Measurements from ENCODE around the gene HIVEP1. TPM values are rescaled to one million over a fixed set of nuclear protein-coding genes. Genes with fewer than 3 reads are reported as not detected.

HIVEP1 gene
- total RNA-seq: 23.0 and 27.8 TPM in 2 replicates
- long read RNA-seq, partial matches to known transcripts: 4 of 16 reads
- long read RNA-seq, other reads (novel, unspliced or antisense): 8 of 16 reads

DNA sequence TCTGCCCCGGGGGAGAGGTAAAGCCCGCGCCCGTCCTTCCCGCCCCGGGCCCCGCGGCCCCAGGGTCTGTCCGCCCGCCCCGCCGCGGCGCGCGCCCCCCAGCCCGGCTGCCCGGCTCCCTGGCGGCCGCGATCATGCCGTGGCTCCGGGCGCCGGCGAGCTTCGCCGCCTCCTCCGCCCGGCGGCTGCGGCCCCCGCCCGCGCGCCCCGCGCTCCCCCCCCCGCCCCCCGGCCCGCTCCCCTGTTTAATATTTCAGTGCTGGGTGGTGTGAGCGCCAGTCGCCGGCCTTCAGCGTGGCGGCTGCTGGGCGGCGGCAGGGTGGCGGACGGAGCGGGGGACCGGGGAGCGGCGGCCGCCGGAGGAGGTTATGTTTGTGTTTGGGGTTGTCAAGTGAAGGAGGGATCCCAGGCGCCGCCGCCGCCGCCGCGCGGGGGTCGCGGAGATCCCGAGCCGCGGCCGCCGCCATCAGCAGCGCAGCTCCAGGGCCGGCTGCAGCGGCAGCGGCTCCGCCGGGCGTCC, at the start of gene HIVEP1:
TSS of gene HIVEP1 (plus strand) at position 275 of the 520 bp plus-strand sequence. CDS start 3,317 bp downstream, outside the sequence.
- TF ChIP-seq, protein P1, sequence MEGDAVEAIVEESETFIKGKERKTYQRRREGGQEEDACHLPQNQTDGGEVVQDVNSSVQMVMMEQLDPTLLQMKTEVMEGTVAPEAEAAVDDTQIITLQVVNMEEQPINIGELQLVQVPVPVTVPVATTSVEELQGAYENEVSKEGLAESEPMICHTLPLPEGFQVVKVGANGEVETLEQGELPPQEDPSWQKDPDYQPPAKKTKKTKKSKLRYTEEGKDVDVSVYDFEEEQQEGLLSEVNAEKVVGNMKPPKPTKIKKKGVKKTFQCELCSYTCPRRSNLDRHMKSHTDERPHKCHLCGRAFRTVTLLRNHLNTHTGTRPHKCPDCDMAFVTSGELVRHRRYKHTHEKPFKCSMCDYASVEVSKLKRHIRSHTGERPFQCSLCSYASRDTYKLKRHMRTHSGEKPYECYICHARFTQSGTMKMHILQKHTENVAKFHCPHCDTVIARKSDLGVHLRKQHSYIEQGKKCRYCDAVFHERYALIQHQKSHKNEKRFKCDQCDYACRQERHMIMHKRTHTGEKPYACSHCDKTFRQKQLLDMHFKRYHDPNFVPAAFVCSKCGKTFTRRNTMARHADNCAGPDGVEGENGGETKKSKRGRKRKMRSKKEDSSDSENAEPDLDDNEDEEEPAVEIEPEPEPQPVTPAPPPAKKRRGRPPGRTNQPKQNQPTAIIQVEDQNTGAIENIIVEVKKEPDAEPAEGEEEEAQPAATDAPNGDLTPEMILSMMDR (IDR thresholded peaks at IDR 0.05): no peak
- peaks cover 10% of the 10 kb centered on the region for H3K36me3 Mint-ChIP-seq (ENCODE audit: unreplicated experiment)
- H3K27me3 Mint-ChIP-seq (ENCODE audit: unreplicated experiment): no peaks in the 10 kb centered on the region
- peak; percentile 87 for DNase-seq (ENCODE audit: extremely low spot score, unreplicated experiment)
- H3K4me1 Mint-ChIP-seq (ENCODE audit: unreplicated experiment): peaks cover 44% of the 10 kb centered on the region
- H3K9me3 Mint-ChIP-seq (ENCODE audit: unreplicated experiment): peaks cover 7% of the 10 kb centered on the region
- H3K27ac Mint-ChIP-seq (ENCODE audit: unreplicated experiment): peak within 1 kb of the TSS; percentile 97
- H3K4me3 Mint-ChIP-seq (ENCODE audit: unreplicated experiment): peak within 1 kb of the TSS; percentile 83

DNA sequence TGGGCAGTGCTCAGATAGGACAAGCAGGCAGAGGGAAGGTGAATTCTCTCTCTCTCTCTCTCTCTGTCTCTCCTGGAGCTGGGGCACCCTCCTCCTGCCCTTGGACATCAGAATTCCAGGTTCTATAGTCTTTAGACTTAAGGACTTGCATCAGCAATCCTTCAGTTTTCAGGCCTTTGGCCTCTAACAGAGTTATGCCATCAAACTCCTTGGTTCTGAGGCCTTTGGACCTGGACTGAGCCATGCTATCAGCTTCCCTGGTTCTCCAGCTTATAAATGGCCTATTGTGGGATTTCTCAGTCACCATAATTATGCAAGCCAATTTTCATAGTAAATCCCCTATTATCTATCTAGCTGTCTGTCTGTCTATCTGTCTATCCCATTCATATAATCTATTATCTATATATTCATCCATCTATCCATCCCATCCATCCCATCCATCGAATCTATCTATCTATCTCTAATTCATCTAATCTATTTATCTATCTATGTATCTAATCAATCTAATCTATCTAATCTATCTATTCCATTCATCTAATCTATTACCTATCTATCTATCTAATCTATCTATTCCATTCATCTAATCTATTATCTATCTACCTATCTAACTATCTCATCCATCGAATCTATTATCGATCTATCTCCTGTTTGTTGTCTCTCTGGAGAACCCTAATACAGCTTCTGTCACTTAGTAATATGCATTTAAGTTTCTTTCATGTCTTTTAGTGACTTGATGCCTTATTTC, 48.2 kb upstream of the HIVEP1 start:
- Mint-ChIP-seq H3K4me1 (ENCODE audit: unreplicated experiment) (peaks cover under 1% of the 10 kb centered on the region), H3K4me3 (ENCODE audit: unreplicated experiment) (no peak overlapping the region), H3K27ac (ENCODE audit: unreplicated experiment) (no peak overlapping the region), H3K9me3 (ENCODE audit: unreplicated experiment) (no peaks in the 10 kb centered on the region), H3K27me3 (ENCODE audit: unreplicated experiment) (no peaks in the 10 kb centered on the region), H3K36me3 (ENCODE audit: unreplicated experiment) (no peaks in the 10 kb centered on the region)
- TF ChIP-seq, protein P1 (IDR thresholded peaks at IDR 0.05): no peak
- DNase-seq (ENCODE audit: extremely low spot score, unreplicated experiment): no peak

DNA sequence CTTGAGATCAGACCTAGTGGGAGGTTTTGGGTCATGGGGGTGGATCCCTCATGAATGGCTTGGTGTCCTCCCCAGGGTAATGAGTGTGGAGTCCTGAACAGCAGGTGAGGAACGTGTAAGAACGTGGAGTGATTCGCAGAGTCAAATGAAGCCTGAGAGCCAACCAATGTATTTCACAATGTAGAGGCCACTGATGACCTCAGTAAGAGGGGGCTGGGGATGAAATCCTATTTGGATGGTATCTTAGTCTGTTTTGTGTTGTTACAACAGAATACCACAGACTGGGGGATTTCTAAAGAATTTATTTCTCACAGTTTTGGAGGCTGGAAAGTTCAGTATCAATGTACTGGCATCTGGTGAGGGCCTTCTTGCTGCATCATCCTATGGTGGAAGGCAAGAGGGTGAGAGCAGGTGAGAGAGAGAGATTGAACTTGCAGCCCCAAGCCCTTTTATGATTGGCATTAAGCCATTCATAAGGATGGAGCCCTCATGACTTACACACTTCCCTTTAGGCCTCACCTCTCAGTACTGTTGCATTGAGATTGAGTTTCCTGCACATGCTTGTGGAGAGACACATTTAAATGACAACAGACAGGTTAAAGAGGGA, 47.3 kb upstream of the HIVEP1 start:
- DNase-seq (ENCODE audit: extremely low spot score, unreplicated experiment): no peak
- no peaks in the 10 kb centered on the region for H3K36me3 Mint-ChIP-seq (ENCODE audit: unreplicated experiment)
- H3K27me3 Mint-ChIP-seq (ENCODE audit: unreplicated experiment): no peaks in the 10 kb centered on the region
- H3K9me3 Mint-ChIP-seq (ENCODE audit: unreplicated experiment): no peaks in the 10 kb centered on the region
- no peak overlapping the region for H3K4me3 Mint-ChIP-seq (ENCODE audit: unreplicated experiment)
- TF ChIP-seq, protein P1 (IDR thresholded peaks at IDR 0.05): no peak
- H3K27ac Mint-ChIP-seq (ENCODE audit: unreplicated experiment): no peak overlapping the region
- peaks cover 5% of the 10 kb centered on the region for H3K4me1 Mint-ChIP-seq (ENCODE audit: unreplicated experiment)

- DNase-seq (ENCODE audit: extremely low spot score, unreplicated experiment): no peak
- H3K4me1 Mint-ChIP-seq (ENCODE audit: unreplicated experiment): peaks cover 6% of the 10 kb centered on the region
- no peaks in the 10 kb centered on the region for H3K36me3 Mint-ChIP-seq (ENCODE audit: unreplicated experiment)
- H3K4me3 Mint-ChIP-seq (ENCODE audit: unreplicated experiment): no peak overlapping the region
- H3K27ac Mint-ChIP-seq (ENCODE audit: unreplicated experiment): no peak overlapping the region
- no peaks in the 10 kb centered on the region for H3K9me3 Mint-ChIP-seq (ENCODE audit: unreplicated experiment)
- TF ChIP-seq, protein P1 (IDR thresholded peaks at IDR 0.05): no peak
- H3K27me3 Mint-ChIP-seq (ENCODE audit: unreplicated experiment): no peaks in the 10 kb centered on the region
Observed at GRCh38 chr6:11965499-11965898, 46.6 kb upstream of the HIVEP1 start.

DNA sequence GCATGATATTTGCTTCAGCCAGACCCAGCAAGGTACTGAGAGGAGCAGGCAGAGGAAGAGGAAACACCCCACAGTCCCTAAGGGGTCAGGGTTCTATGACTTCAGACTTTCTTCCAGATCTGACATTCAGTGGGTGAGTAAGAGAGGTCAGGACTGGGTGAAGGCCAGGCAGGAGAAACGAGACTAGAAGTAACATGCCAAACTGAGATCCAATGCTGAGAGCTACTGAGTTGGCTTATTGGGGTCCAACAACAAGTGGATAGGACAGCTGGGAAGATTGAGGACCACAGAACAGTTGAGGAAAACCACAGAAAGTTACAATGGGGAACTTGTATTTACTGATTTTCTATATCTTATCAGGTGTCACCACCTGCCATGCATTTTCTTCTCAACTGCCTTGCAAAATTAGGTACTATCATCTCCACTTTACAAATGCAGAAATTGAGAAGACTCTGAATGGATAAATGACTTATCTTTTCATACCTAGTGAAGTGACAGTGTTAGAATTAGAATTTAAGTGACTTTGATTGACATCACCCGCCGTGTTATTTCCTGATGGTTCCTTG, 43.8 kb upstream of the HIVEP1 start:
- no peak overlapping the region for H3K27ac Mint-ChIP-seq (ENCODE audit: unreplicated experiment)

More for the DNA sequence above, 43.8 kb upstream of the HIVEP1 start:
- H3K36me3 Mint-ChIP-seq (ENCODE audit: unreplicated experiment): no peaks in the 10 kb centered on the region
- TF ChIP-seq, protein P1 (IDR thresholded peaks at IDR 0.05): no peak
- H3K9me3 Mint-ChIP-seq (ENCODE audit: unreplicated experiment): no peaks in the 10 kb centered on the region
- no peaks in the 10 kb centered on the region for H3K27me3 Mint-ChIP-seq (ENCODE audit: unreplicated experiment)
- no peak for DNase-seq (ENCODE audit: extremely low spot score, unreplicated experiment)
- H3K4me3 Mint-ChIP-seq (ENCODE audit: unreplicated experiment): no peak overlapping the region
- H3K4me1 Mint-ChIP-seq (ENCODE audit: unreplicated experiment): peaks cover 24% of the 10 kb centered on the region
